PFSK-1 (cell line): ENCODE results near the gene FYN.

Experiments
- POLR2AphosphoS5 ChIP-seq: IDR thresholded peaks from 2 replicates; pipeline ENCODE4 v1.6.1; 2012; ENCODE audit warnings: low read depth, mild to moderate bottlenecking, control low read depth, low read length, moderate library complexity
- SIN3A ChIP-seq: IDR thresholded peaks from 2 replicates; pipeline ENCODE4 v1.6.1; 2012; ENCODE audit warnings: mild to moderate bottlenecking, low read length, moderate library complexity, borderline replicate concordance; ENCODE audit not compliant: insufficient read depth
- TAF1 ChIP-seq: IDR thresholded peaks from 2 replicates; pipeline ENCODE4 v1.6.1; 2012; ENCODE audit warnings: low read length, control low read depth, borderline replicate concordance; ENCODE audit not compliant: insufficient read depth
- TF ChIP-seq, protein P1 (sequence below), 2 experiments: IDR thresholded peaks; 2 replicates each; pipeline versions ENCODE4 v1.6.1 to v1.8.0; 2011 to 2012; ENCODE audit warnings: low read depth in 2 of 2, low read length in 2 of 2, control low read depth in 1 of 2, inconsistent platforms in 1 of 2, mild to moderate bottlenecking in 1 of 2, moderate library complexity in 1 of 2; ENCODE audit not compliant: insufficient read depth in 1 of 2

- TF ChIP-seq SIN3A: no peak
- no peak for TF ChIP-seq POLR2AphosphoS5
- no peak for TF ChIP-seq TAF1
- TF ChIP-seq, protein P1, sequence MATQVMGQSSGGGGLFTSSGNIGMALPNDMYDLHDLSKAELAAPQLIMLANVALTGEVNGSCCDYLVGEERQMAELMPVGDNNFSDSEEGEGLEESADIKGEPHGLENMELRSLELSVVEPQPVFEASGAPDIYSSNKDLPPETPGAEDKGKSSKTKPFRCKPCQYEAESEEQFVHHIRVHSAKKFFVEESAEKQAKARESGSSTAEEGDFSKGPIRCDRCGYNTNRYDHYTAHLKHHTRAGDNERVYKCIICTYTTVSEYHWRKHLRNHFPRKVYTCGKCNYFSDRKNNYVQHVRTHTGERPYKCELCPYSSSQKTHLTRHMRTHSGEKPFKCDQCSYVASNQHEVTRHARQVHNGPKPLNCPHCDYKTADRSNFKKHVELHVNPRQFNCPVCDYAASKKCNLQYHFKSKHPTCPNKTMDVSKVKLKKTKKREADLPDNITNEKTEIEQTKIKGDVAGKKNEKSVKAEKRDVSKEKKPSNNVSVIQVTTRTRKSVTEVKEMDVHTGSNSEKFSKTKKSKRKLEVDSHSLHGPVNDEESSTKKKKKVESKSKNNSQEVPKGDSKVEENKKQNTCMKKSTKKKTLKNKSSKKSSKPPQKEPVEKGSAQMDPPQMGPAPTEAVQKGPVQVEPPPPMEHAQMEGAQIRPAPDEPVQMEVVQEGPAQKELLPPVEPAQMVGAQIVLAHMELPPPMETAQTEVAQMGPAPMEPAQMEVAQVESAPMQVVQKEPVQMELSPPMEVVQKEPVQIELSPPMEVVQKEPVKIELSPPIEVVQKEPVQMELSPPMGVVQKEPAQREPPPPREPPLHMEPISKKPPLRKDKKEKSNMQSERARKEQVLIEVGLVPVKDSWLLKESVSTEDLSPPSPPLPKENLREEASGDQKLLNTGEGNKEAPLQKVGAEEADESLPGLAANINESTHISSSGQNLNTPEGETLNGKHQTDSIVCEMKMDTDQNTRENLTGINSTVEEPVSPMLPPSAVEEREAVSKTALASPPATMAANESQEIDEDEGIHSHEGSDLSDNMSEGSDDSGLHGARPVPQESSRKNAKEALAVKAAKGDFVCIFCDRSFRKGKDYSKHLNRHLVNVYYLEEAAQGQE (IDR thresholded peaks at IDR 0.05; ENCODE audit: insufficient read depth in 1 of 2, low read depth in 2 of 2, low read length in 2 of 2): no peak
These were observed 45.6 kb upstream of the FYN start for GRCh38 chr6:111918825-111919224.
